HT-29 (cell line): ENCODE data around the gene PDGFD. TPM values are rescaled to one million over a fixed set of nuclear protein-coding genes. Genes with fewer than 3 reads are reported as not detected.

Experiments used
- DNase-seq: peaks from one replicate; pipeline ENCODE4 v3.0.0-alpha.2; 2015; ENCODE audit warnings: low spot score
- total RNA-seq: library from RNA; depleted of rRNA; stranded (reverse); fragments of >200 nt; shearing (Covaris generic); gene quantifications from 2 replicates; pipeline ENCODE4 v1.2.3, GENCODE V29; 2014

The PDGFD gene
- total RNA-seq, 1 experiment from 2014 or later, result not detected

- DNase-seq, result no peak
These were observed 162.3 kb downstream of the PDGFD start for GRCh38 chr11:104001561-104002056.

- no peak for DNase-seq
These were observed 163.1 kb downstream of the PDGFD start for GRCh38 chr11:104000798-104001197.

- no peak for DNase-seq
These were observed 165.0 kb downstream of the PDGFD start for GRCh38 chr11:103998826-103999508.

- no peak for DNase-seq
These were observed 166.9 kb downstream of the PDGFD start for GRCh38 chr11:103997082-103997481.

- no peak for DNase-seq
These were observed 168.1 kb downstream of the PDGFD start for GRCh38 chr11:103995896-103996295.

- DNase-seq, result no peak
These were observed 169.4 kb downstream of the PDGFD start for GRCh38 chr11:103994518-103994917.

GRCh38 chr11:103994094-103994493, 169.9 kb downstream of the PDGFD start:
- DNase-seq, result no peak

GRCh38 chr11:103993507-103993906, 170.4 kb downstream of the PDGFD start:
- DNase-seq, result no peak

- no peak for DNase-seq
These were observed 175.4 kb downstream of the PDGFD start for GRCh38 chr11:103988595-103988969.

- DNase-seq, result no peak
These were observed 176.0 kb downstream of the PDGFD start for GRCh38 chr11:103987629-103988594.

GRCh38 chr11:103985041-103985440, 178.9 kb downstream of the PDGFD start:
- no peak for DNase-seq

GRCh38 chr11:103980108-103980507, 183.8 kb downstream of the PDGFD start:
- no peak for DNase-seq

GRCh38 chr11:103978616-103979595, 185.0 kb downstream of the PDGFD start:
- DNase-seq, result no peak

GRCh38 chr11:103972013-103972412, 191.9 kb downstream of the PDGFD start:
- DNase-seq, result no peak

GRCh38 chr11:103970701-103971249, 193.2 kb downstream of the PDGFD start:
- DNase-seq, result no peak

- DNase-seq, result no peak
These were observed 195.3 kb downstream of the PDGFD start for GRCh38 chr11:103968685-103969084.

GRCh38 chr11:103967985-103968384, 196.0 kb downstream of the PDGFD start:
- no peak for DNase-seq

GRCh38 chr11:103964390-103964789, 199.6 kb downstream of the PDGFD start:
- no peak for DNase-seq

GRCh38 chr11:103963648-103964047, 200.3 kb downstream of the PDGFD start:
- DNase-seq, result no peak

GRCh38 chr11:103961010-103961409, 202.9 kb downstream of the PDGFD start:
- DNase-seq, result no peak

- no peak for DNase-seq
These were observed 203.8 kb downstream of the PDGFD start for GRCh38 chr11:103960108-103960507.
